ENCODE measurements around the gene RAMP2. TPM values are rescaled to one million over a fixed set of nuclear protein-coding genes. Genes with fewer than 3 reads are reported as not detected.

The RAMP2 gene
- total and polyA plus RNA-seq, 2 of the 4 experiments (the other 2 are of a cell fraction): 0.18 to 2.5 TPM

GRCh38 chr17:42720996-42721583, 39.9 kb upstream of the RAMP2 start:
- Histone ChIP-seq H2AK9ac (replicated peaks; ENCODE audit: low read depth, low read length, poor library complexity) (no peak overlapping the region), H3K14ac (replicated peaks; ENCODE audit: low read depth, low read length) (no peak overlapping the region), H3K4me1 (ENCODE audit: control insufficient read depth, insufficient read depth, low read length) (no peaks in the 10 kb centered on the region), H2AFZ (replicated peaks; ENCODE audit: low read length, poor library complexity) (no peak overlapping the region), H4K20me1 (ENCODE audit: insufficient read depth, low read length) (no peaks in the 10 kb centered on the region), H3K23ac (ENCODE audit: low read depth, low read length) (no peak overlapping the region), H3K56ac (ENCODE audit: extremely low read depth, insufficient read depth, low read length) (no peak overlapping the region), H3K36me3 (ENCODE audit: control insufficient read depth, insufficient read depth, low read length) (peaks cover 38% of the 10 kb centered on the region), H4K8ac (ENCODE audit: low read depth in 2 of 2, low read length in 2 of 2) (no peak overlapping the region), H3K9ac (ENCODE audit: low read depth, low read length) (no peak overlapping the region), H3K79me1 (ENCODE audit: low read depth in 1 of 2, low read length in 2 of 2) (no peaks in the 10 kb centered on the region), H4K91ac (ENCODE audit: insufficient read depth, low read depth, low read length) (no peak overlapping the region), H2BK120ac (ENCODE audit: low read depth, low read length) (no peak overlapping the region), H3K4me3 (ENCODE audit: insufficient read depth, low read depth, low read length) (no peak overlapping the region), H3K18ac (ENCODE audit: low read depth, low read length) (no peak overlapping the region), H3K4me2 (ENCODE audit: low read depth, low read length) (no peak overlapping the region), H3K9me1 (ENCODE audit: insufficient read depth, low read length) (no peaks in the 10 kb centered on the region), H3K27ac (ENCODE audit: insufficient read depth, low read length) (no peak overlapping the region), H2BK20ac (ENCODE audit: low read depth, low read length) (no peak overlapping the region), H3K27me3 (ENCODE audit: control insufficient read depth, insufficient read depth, low read length) (no peaks in the 10 kb centered on the region), H2AK5ac (ENCODE audit: low read depth, low read length) (no peak overlapping the region), H3K9me3 (ENCODE audit: control insufficient read depth, insufficient read depth, low read length) (no peaks in the 10 kb centered on the region), H3K4ac (ENCODE audit: low read depth, low read length) (no peak overlapping the region), H2BK15ac (ENCODE audit: low read depth, low read length) (no peak overlapping the region), H2BK5ac (ENCODE audit: low read depth, low read length, poor library complexity, severe bottlenecking) (no peak overlapping the region), H4K5ac (ENCODE audit: low read depth, low read length) (no peak overlapping the region)
- DNase-seq (peak; percentile 71), ATAC-seq (ENCODE audit: low read depth) (peak; percentile 90)
- TF ChIP-seq CTCF (conservative IDR thresholded peaks at IDR 0.05; ENCODE audit: low read depth, low read length): peak; percentile 84
- TF ChIP-seq POLR2A (IDR thresholded peaks at IDR 0.05; ENCODE audit: low read depth, low read length): no peak
- TF ChIP-seq SMC3 (IDR thresholded peaks at IDR 0.05; ENCODE audit: low read depth, low read length): peak; percentile 76
- TF ChIP-seq RAD21 (IDR thresholded peaks at IDR 0.05; ENCODE audit: low read length): peak; percentile 69
- in situ Hi-C loops (cut with MboI; ENCODE audit: low sequenced_read_pairs) (loop anchor here (10.0 kb wide), 1 partner anchor 214 kb away; no protein-coding TSS in a partner anchor), dilution Hi-C loops (cut with HindIII; ENCODE audit: low sequenced_read_pairs, unreplicated experiment) (no loop called here), intact Hi-C loops (cut with micrococcal nuclease) (loop anchor here (1.0 kb wide), 3 partner anchors 42 to 216 kb away; partner anchors contain the start of gene BECN1)
- no TSS peak for BruUV-seq (replicated peaks)
- no CpG with 5 or more reads among the region's 2 CpGs for WGBS, 2 experiments (ENCODE audit: extremely low coverage in 2 of 2, insufficient read length in 1 of 2)
- ChIA-PET CTCF (no interaction called here), POLR2A (ENCODE audit: unreplicated experiment) (no interaction called here)
